ENCODE measurements around the gene JAZF1. TPM values are rescaled to one million over a fixed set of nuclear protein-coding genes. Genes with fewer than 3 reads are reported as not detected.

JAZF1 gene
- total RNA-seq, 1 experiment from 2014 or later, result 3.4 TPM

DNA sequence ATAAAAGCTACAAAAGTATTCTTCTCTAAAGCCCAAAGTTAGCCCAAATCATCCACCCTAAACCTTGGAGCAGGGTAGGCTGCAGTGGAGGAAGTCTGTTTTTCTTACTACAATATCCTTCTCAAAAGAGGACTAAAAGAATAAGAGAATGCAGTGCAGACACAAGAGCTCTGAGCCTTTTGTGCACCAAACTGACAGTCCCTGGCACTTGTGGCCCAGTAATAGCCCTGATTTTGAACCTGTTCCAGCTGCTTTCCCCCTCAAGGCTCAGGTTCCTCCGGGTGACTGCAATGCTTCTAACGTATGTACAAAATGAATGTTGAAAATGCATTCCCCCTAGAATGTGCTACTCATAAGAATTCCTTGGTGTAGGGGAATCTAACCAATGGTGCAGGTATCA, 154.4 kb downstream of the JAZF1 start:
- Histone ChIP-seq H3K4me2 (ENCODE audit: low read length) (no peak overlapping the region), H3K9ac (ENCODE audit: low read length) (no peak overlapping the region), H3K9me3 (ENCODE audit: control insufficient read depth in 1 of 2, insufficient read depth in 1 of 2, low read depth in 1 of 2, low read length in 2 of 2) (no peaks in the 10 kb centered on the region), H3K27ac (ENCODE audit: low read depth, low read length) (no peak overlapping the region), H4K20me1 (ENCODE audit: insufficient read depth) (no peaks in the 10 kb centered on the region), H3K4me3 (replicated peaks in 1 of 2; ENCODE audit: low read depth in 1 of 2, low read length in 2 of 2) (no peak overlapping the region), H3K27me3 (ENCODE audit: insufficient read depth, low read length) (no peaks in the 10 kb centered on the region), H3K79me2 (ENCODE audit: insufficient read depth, low read length) (no peaks in the 10 kb centered on the region), H3K9me2 (ENCODE audit: insufficient read depth) (no peaks in the 10 kb centered on the region), H3K36me3 (ENCODE audit: control insufficient read depth in 1 of 2, insufficient read depth in 2 of 2, low read length in 2 of 2) (no peaks in the 10 kb centered on the region), H3K4me1 (ENCODE audit: control insufficient read depth in 1 of 2, insufficient read depth in 2 of 2, low read length in 2 of 2) (no peaks in the 10 kb centered on the region), H2AFZ (ENCODE audit: low read depth, low read length, poor library complexity, severe bottlenecking) (no peak overlapping the region)
- no TSS peak for BruUV-seq (replicated peaks)
- CTCF ChIA-PET, result no interaction called here
- RAD21 ChIA-PET (ENCODE audit: low non-redundant PET in 1 of 2, low total read pairs in 2 of 2, uncharacterized antibody in 2 of 2, unreplicated experiment in 2 of 2), result no interaction called here
- DNase-seq (ENCODE audit: low read depth, low spot score), result no peak
- ATAC-seq, result no peak
- intact Hi-C loops (cut with micrococcal nuclease), result loop anchor here (10.0 kb wide), 1 partner anchor 451 kb away; no protein-coding TSS in a partner anchor
- TF ChIP-seq FOSL1 (IDR thresholded peaks at IDR 0.05; ENCODE audit: low read depth), result no peak
- POLR2A ChIA-PET, result no interaction called here

DNA sequence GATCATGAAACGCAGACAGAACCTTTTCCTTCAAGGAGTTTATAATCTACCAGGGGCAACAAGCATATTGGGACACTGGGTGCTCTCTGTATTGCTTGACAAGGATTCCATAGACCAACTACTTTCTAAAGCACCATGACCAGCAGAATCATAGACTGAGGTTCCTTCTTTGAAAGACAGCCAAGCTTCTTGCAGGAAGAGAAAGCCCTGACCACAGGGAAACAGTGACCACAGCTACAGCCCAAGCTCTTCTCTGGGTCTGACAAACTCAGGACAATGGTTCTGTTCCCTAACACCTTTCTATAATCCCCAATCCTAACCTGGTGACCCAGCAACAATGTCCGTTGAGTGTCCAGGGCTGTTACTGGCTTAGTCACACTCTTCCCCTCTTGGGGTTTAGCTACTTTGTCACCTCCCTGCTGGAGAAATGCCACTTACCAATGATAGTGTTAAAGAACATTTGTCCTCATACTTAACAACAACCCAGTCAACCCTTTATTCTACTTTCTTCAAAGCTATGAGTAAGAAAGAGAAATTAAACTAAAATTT, 155.7 kb downstream of the JAZF1 start:
- Histone ChIP-seq H2AFZ (ENCODE audit: low read depth, low read length, poor library complexity, severe bottlenecking) (no peak overlapping the region), H3K27ac (ENCODE audit: low read depth, low read length) (no peak overlapping the region), H3K27me3 (ENCODE audit: insufficient read depth, low read length) (no peaks in the 10 kb centered on the region), H3K9me2 (ENCODE audit: insufficient read depth) (no peaks in the 10 kb centered on the region), H3K9ac (ENCODE audit: low read length) (no peak overlapping the region), H3K4me2 (ENCODE audit: low read length) (no peak overlapping the region), H3K4me1 (ENCODE audit: control insufficient read depth in 1 of 2, insufficient read depth in 2 of 2, low read length in 2 of 2) (peaks cover 0 to 7% of the 10 kb centered on the region in 2 experiments; a peak in 1 of 4 replicates), H3K79me2 (ENCODE audit: insufficient read depth, low read length) (no peaks in the 10 kb centered on the region), H3K9me3 (ENCODE audit: control insufficient read depth in 1 of 2, insufficient read depth in 1 of 2, low read depth in 1 of 2, low read length in 2 of 2) (no peaks in the 10 kb centered on the region), H4K20me1 (ENCODE audit: insufficient read depth) (no peaks in the 10 kb centered on the region), H3K4me3 (replicated peaks in 1 of 2; ENCODE audit: low read depth in 1 of 2, low read length in 2 of 2) (no peak overlapping the region), H3K36me3 (ENCODE audit: control insufficient read depth in 1 of 2, insufficient read depth in 2 of 2, low read length in 2 of 2) (no peaks in the 10 kb centered on the region)
- TF ChIP-seq, protein P1, sequence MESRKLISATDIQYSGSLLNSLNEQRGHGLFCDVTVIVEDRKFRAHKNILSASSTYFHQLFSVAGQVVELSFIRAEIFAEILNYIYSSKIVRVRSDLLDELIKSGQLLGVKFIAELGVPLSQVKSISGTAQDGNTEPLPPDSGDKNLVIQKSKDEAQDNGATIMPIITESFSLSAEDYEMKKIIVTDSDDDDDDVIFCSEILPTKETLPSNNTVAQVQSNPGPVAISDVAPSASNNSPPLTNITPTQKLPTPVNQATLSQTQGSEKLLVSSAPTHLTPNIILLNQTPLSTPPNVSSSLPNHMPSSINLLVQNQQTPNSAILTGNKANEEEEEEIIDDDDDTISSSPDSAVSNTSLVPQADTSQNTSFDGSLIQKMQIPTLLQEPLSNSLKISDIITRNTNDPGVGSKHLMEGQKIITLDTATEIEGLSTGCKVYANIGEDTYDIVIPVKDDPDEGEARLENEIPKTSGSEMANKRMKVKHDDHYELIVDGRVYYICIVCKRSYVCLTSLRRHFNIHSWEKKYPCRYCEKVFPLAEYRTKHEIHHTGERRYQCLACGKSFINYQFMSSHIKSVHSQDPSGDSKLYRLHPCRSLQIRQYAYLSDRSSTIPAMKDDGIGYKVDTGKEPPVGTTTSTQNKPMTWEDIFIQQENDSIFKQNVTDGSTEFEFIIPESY (IDR thresholded peaks at IDR 0.05; ENCODE audit: extremely low read depth, insufficient replicate concordance, low read length), result no peak
- TF ChIP-seq FOSL1 (IDR thresholded peaks at IDR 0.05; ENCODE audit: low read depth) (no peak), JUND (IDR thresholded peaks at IDR 0.05) (no peak), POLR2A (IDR thresholded peaks at IDR 0.05; ENCODE audit: borderline replicate concordance, extremely low read depth, insufficient read depth, insufficient read length) (no peak), TCF7L2 (IDR thresholded peaks at IDR 0.05; ENCODE audit: borderline replicate concordance, extremely low read depth, insufficient read depth, insufficient read length) (no peak), CEBPB (IDR thresholded peaks at IDR 0.05; ENCODE audit: low read depth) (no peak), ZFX (IDR thresholded peaks at IDR 0.05) (no peak), EZH2phosphoT487 (IDR thresholded peaks at IDR 0.05; ENCODE audit: borderline replicate concordance) (no peak), RAD21 (IDR thresholded peaks at IDR 0.05; ENCODE audit: low read depth) (no peak), SIN3A (IDR thresholded peaks at IDR 0.05; ENCODE audit: low read depth) (no peak)
- TF ChIP-seq, protein P2, sequence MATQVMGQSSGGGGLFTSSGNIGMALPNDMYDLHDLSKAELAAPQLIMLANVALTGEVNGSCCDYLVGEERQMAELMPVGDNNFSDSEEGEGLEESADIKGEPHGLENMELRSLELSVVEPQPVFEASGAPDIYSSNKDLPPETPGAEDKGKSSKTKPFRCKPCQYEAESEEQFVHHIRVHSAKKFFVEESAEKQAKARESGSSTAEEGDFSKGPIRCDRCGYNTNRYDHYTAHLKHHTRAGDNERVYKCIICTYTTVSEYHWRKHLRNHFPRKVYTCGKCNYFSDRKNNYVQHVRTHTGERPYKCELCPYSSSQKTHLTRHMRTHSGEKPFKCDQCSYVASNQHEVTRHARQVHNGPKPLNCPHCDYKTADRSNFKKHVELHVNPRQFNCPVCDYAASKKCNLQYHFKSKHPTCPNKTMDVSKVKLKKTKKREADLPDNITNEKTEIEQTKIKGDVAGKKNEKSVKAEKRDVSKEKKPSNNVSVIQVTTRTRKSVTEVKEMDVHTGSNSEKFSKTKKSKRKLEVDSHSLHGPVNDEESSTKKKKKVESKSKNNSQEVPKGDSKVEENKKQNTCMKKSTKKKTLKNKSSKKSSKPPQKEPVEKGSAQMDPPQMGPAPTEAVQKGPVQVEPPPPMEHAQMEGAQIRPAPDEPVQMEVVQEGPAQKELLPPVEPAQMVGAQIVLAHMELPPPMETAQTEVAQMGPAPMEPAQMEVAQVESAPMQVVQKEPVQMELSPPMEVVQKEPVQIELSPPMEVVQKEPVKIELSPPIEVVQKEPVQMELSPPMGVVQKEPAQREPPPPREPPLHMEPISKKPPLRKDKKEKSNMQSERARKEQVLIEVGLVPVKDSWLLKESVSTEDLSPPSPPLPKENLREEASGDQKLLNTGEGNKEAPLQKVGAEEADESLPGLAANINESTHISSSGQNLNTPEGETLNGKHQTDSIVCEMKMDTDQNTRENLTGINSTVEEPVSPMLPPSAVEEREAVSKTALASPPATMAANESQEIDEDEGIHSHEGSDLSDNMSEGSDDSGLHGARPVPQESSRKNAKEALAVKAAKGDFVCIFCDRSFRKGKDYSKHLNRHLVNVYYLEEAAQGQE (IDR thresholded peaks at IDR 0.05; ENCODE audit: low read depth), result no peak
- TF ChIP-seq, protein P3, sequence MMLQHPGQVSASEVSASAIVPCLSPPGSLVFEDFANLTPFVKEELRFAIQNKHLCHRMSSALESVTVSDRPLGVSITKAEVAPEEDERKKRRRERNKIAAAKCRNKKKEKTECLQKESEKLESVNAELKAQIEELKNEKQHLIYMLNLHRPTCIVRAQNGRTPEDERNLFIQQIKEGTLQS (IDR thresholded peaks at IDR 0.05), result no peak
- BruUV-seq (replicated peaks), result no TSS peak
- DNase-seq (ENCODE audit: low read depth, low spot score) (no peak), ATAC-seq (no peak)
- ChIA-PET RAD21 (ENCODE audit: low non-redundant PET in 1 of 2, low total read pairs in 2 of 2, uncharacterized antibody in 2 of 2, unreplicated experiment in 2 of 2) (no interaction called here), POLR2A (no interaction called here), CTCF (no interaction called here)
- intact Hi-C loops (cut with micrococcal nuclease), result loop anchor here (5.0 to 10.0 kb wide), 2 partner anchors 238 to 450 kb away; no protein-coding TSS in a partner anchor
